Measurements from ENCODE around the gene UGP2.
"Not testable (repeated sequence)": the region's sequence is repeated elsewhere in the genome, so short reads cannot be mapped to it uniquely, and the experiment has no call there.

UGP2 gene

GRCh38 chr2:63899639-63900038, 57.9 kb downstream of the UGP2 start:
- DNase-seq, result no peak

GRCh38 chr2:63902149-63902548, 60.5 kb downstream of the UGP2 start:
- no peak for DNase-seq

GRCh38 chr2:63903003-63903402, 61.3 kb downstream of the UGP2 start:
- DNase-seq, result no peak

GRCh38 chr2:63914311-63914710, 72.6 kb downstream of the UGP2 start:
- DNase-seq, result no peak

GRCh38 chr2:63926815-63927214, 85.1 kb downstream of the UGP2 start:
- no peak for DNase-seq

- DNase-seq, result not testable (repeated sequence)
These were observed 90.4 kb downstream of the UGP2 start for GRCh38 chr2:63932104-63932503.

Measured in AML-193 (cell line).